Trophoblast cell (in vitro differentiated cells and primary cell): Measurements from ENCODE around the gene UBALD2.
A peak's percentile ranks its signal among the peaks of the same experiment; 100 is the strongest.
"Not testable (repeated sequence)": the region's sequence is repeated elsewhere in the genome, so short reads cannot be mapped to it uniquely, and the experiment has no call there.

Experiments used
- DNase-seq, 2 donors: peaks; one replicate each; pipeline ENCODE4 v3.0.0-alpha.2; 2016
- H2AFZ ChIP-seq: 2 replicates; pipeline ENCODE4 v1.6.1; 2013; ENCODE audit warnings: low read length, moderate library complexity, mild to moderate bottlenecking; ENCODE audit not compliant: insufficient read depth, poor library complexity
- H2AK5ac ChIP-seq: 2 replicates; pipeline ENCODE4 v1.6.1; 2013; ENCODE audit warnings: mild to moderate bottlenecking, low read length
- H2BK120ac ChIP-seq: 2 replicates; pipeline ENCODE4 v1.6.1; 2013; ENCODE audit warnings: low read length, mild to moderate bottlenecking, moderate library complexity; ENCODE audit not compliant: insufficient read depth, poor library complexity
- H2BK12ac ChIP-seq: 2 replicates; pipeline ENCODE4 v1.6.1; 2013; ENCODE audit warnings: mild to moderate bottlenecking, low read length, moderate library complexity
- H2BK5ac ChIP-seq: 2 replicates; pipeline ENCODE4 v1.6.1; 2013; ENCODE audit warnings: low read length, low read depth, moderate library complexity, mild to moderate bottlenecking; ENCODE audit not compliant: poor library complexity
- H3K14ac ChIP-seq: 2 replicates; pipeline ENCODE4 v1.6.1; 2013; ENCODE audit warnings: mild to moderate bottlenecking, low read length
- H3K18ac ChIP-seq: 2 replicates; pipeline ENCODE4 v1.6.1; 2013; ENCODE audit warnings: mild to moderate bottlenecking, low read length
- H3K23ac ChIP-seq: 2 replicates; pipeline ENCODE4 v1.6.1; 2013; ENCODE audit warnings: low read length
- H3K27ac ChIP-seq: 2 replicates; pipeline ENCODE4 v1.5.1; 2013; ENCODE audit warnings: low read depth, mild to moderate bottlenecking, inconsistent platforms, low read length, moderate library complexity
- H3K27me3 ChIP-seq: 2 replicates; pipeline ENCODE4 v1.6.1; 2013; ENCODE audit warnings: inconsistent platforms, mild to moderate bottlenecking, low read length, moderate library complexity; ENCODE audit not compliant: insufficient read depth
- H3K36me3 ChIP-seq, 2 experiments: 1 replicate in 1 of 2; 2 replicates in 1 of 2; pipeline ENCODE4 v1.6.1; 2013; ENCODE audit warnings: low read length in 2 of 2, mild to moderate bottlenecking in 2 of 2, moderate library complexity in 1 of 2; ENCODE audit not compliant: insufficient read depth in 2 of 2, control insufficient read depth in 1 of 2
- H3K4ac ChIP-seq: 2 replicates; pipeline ENCODE4 v1.6.1; 2013; ENCODE audit warnings: low read depth, mild to moderate bottlenecking, low read length, moderate library complexity
- H3K4me1 ChIP-seq, 2 experiments: 1 replicate in 1 of 2; 2 replicates in 1 of 2; pipeline ENCODE4 v1.6.1; 2013; ENCODE audit warnings: low read length in 2 of 2, mild to moderate bottlenecking in 2 of 2, moderate library complexity in 1 of 2; ENCODE audit not compliant: insufficient read depth in 2 of 2, control insufficient read depth in 1 of 2
- H3K4me2 ChIP-seq: 2 replicates; pipeline ENCODE4 v1.6.1; 2013; ENCODE audit warnings: inconsistent platforms, mild to moderate bottlenecking, low read length, moderate library complexity
- H3K4me3 ChIP-seq: 2 replicates; pipeline ENCODE4 v1.5.1; 2013; ENCODE audit warnings: mild to moderate bottlenecking, low read depth, low read length, inconsistent platforms
- H3K79me1 ChIP-seq: one replicate; pipeline ENCODE4 v1.6.1; 2013; ENCODE audit warnings: low read length
- H3K79me2 ChIP-seq: 2 replicates; pipeline ENCODE4 v1.6.1; 2013; ENCODE audit warnings: low read length, mild to moderate bottlenecking; ENCODE audit not compliant: control insufficient read depth, insufficient read depth, poor library complexity
- H3K9ac ChIP-seq: 2 replicates; pipeline ENCODE4 v1.6.1; 2013; ENCODE audit warnings: mild to moderate bottlenecking, low read length
- H3K9me3 ChIP-seq: 2 replicates; pipeline ENCODE4 v1.6.1; 2013; ENCODE audit warnings: low read depth, mild to moderate bottlenecking, control low read depth, inconsistent platforms, low read length; ENCODE audit not compliant: insufficient read depth
- H4K12ac ChIP-seq: 2 replicates; pipeline ENCODE4 v1.6.1; 2013; ENCODE audit warnings: low read depth, mild to moderate bottlenecking, low read length, moderate library complexity
- H4K8ac ChIP-seq: 2 replicates; pipeline ENCODE4 v1.6.1; 2013; ENCODE audit warnings: low read depth, mild to moderate bottlenecking, low read length, moderate library complexity
- H4K91ac ChIP-seq: one replicate; pipeline ENCODE4 v1.6.1; 2013; ENCODE audit warnings: low read depth, mild to moderate bottlenecking, low read length, moderate library complexity
- WGBS: extraction: QIAGEN DNeasy Blood & Tissue Kit; methylation state at CpG from one replicate; pipeline ENCODE4 v1.1.7; 2013; ENCODE audit warnings: missing lambda C conversion rate; ENCODE audit not compliant: insufficient read length, insufficient coverage; ENCODE audit errors: extremely low coverage; 5-methylcytosine and 5-hydroxymethylcytosine counted together

The UBALD2 gene

DNA sequence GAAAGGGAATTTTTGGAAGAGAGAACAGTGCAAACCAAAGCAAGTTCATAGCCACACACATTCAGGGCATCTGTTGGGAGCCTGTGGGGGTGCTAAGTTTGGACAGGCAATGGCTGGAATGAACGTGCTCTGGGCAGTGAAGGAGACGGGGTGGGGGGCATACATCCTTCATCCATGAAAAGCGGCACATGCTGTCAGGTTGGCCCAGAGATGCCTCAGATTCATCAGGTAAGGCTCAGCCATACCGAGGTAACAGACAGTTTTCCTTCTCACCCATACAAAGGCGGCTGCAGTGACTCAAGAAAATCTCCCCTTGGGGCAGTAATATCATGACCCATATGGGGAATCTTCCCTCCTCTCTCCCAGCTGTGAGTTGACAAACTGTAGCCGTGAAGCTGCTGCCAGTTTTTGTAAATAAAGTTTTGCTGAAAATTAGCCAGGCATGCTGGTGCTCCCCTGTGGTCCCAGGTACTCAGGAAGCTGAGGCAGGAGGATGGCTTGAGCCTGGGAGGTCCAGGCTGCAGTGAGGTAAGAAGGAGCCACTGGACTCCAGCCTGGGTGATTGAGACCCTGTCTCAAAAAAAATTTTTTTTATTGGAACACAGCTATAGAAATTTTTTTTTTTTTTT lies 9.2 kb upstream of the UBALD2 start:
- H2AK5ac ChIP-seq, result no peak overlapping the region
- H3K4me2 ChIP-seq, result no peak overlapping the region
- H3K4me1 ChIP-seq, result peaks cover 9 to 16% of the 10 kb centered on the region in 2 experiments
- WGBS, result no CpG with 5 or more reads among the region's 6 CpGs
- no peak overlapping the region for H4K8ac ChIP-seq
- H3K79me1 ChIP-seq, result peaks cover 6% of the 10 kb centered on the region
- no peak for DNase-seq
- no peak overlapping the region for H3K18ac ChIP-seq
- no peak overlapping the region for H3K9ac ChIP-seq
- H3K27ac ChIP-seq, result no peak overlapping the region
- H3K79me2 ChIP-seq, result no peaks in the 10 kb centered on the region
- H3K36me3 ChIP-seq, result no peaks in the 10 kb centered on the region
- H3K14ac ChIP-seq, result no peak overlapping the region
- H3K4ac ChIP-seq, result no peak overlapping the region
- no peak overlapping the region for H3K4me3 ChIP-seq
- H2BK5ac ChIP-seq, result no peak overlapping the region
- no peaks in the 10 kb centered on the region for H3K9me3 ChIP-seq
- no peak overlapping the region for H4K12ac ChIP-seq
- H4K91ac ChIP-seq, result no peak overlapping the region
- H3K27me3 ChIP-seq, result no peaks in the 10 kb centered on the region
- no peak overlapping the region for H2AFZ ChIP-seq
- H3K23ac ChIP-seq, result no peak overlapping the region
- H2BK12ac ChIP-seq, result no peak overlapping the region
- no peak overlapping the region for H2BK120ac ChIP-seq

DNA sequence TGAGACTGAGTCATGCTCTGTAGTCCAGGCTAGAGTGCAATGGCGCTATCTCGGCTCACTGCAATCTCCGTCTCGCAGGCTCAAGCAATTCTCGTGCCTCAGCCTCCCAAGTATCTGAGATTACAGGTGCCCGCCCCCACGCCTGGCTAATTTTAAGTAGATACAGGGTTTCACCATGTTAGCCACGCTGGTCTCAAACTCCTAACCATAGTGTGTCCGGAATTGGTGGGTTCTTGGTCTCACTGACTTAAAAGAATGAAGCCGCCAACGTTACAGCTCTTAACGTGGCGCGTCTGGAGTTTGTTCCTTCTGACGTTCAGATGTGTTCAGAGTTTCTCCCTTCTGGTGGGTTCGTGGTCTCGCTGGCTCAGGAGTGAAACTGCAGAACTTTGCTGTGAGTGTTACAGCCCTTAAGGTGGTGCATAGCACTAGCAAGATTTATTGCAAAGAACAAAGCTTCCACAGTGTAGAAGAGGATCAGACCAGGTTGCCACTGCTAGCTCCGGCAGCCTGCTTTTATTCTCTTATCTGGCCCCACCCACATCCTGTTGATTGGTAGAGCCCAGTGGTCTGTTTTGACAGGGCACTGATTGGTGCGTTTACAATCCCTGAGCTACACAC lies 8.6 kb upstream of the UBALD2 start:
- not testable (repeated sequence) for H2AFZ ChIP-seq, H3K79me2 ChIP-seq, H2AK5ac ChIP-seq, H3K27ac ChIP-seq, H3K9ac ChIP-seq, H3K18ac ChIP-seq, H4K8ac ChIP-seq, H3K27me3 ChIP-seq, H2BK12ac ChIP-seq, H3K36me3 ChIP-seq, H2BK5ac ChIP-seq, H2BK120ac ChIP-seq, H3K4me2 ChIP-seq, H3K4ac ChIP-seq, H3K9me3 ChIP-seq, H3K4me3 ChIP-seq, DNase-seq, H3K14ac ChIP-seq, H4K12ac ChIP-seq, H3K23ac ChIP-seq, H4K91ac ChIP-seq, H3K79me1 ChIP-seq
- no CpG with 5 or more reads among the region's 19 CpGs for WGBS
- H3K4me1 ChIP-seq, result peaks cover 9 to 17% of the 10 kb centered on the region in 2 experiments

DNA sequence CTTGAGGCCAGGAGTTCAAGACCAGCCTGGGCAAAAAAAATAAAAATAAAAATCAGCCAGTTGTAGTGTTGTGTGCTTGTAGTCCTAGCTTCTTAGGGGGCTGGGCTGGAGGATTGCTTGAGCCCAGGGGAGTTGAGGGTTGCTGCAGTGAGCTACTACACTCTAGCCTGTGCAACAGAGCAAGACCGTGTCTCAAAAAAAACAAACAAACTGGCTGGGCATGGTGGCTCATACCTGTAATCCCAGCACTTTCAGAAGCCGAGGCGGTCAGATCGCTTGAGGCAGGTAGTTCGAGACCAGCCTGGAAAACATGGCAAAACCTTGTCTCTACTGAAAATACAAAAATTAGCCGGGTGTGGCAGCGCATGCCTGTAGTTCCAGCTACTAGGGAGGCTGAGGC lies 4.9 kb upstream of the UBALD2 start:
- peaks cover 18 to 24% of the 10 kb centered on the region in 2 experiments for H3K4me1 ChIP-seq
- no peak overlapping the region for H3K4me2 ChIP-seq
- H2BK5ac ChIP-seq, result no peak overlapping the region
- H2BK120ac ChIP-seq, result peak overlapping the region; percentile 6
- no CpG with 5 or more reads among the region's 7 CpGs for WGBS
- no peak overlapping the region for H3K14ac ChIP-seq
- peaks cover 13% of the 10 kb centered on the region for H3K79me1 ChIP-seq
- no peak overlapping the region for H3K4ac ChIP-seq
- H2AFZ ChIP-seq, result no peak overlapping the region
- no peak overlapping the region for H2AK5ac ChIP-seq
- no peaks in the 10 kb centered on the region for H3K36me3 ChIP-seq
- no peaks in the 10 kb centered on the region for H3K79me2 ChIP-seq
- peak overlapping the region; percentile 34 for H2BK12ac ChIP-seq
- no peak overlapping the region for H4K8ac ChIP-seq
- no peak overlapping the region for H4K12ac ChIP-seq
- H3K23ac ChIP-seq, result no peak overlapping the region
- no peak for DNase-seq
- no peaks in the 10 kb centered on the region for H3K27me3 ChIP-seq
- H3K18ac ChIP-seq, result no peak overlapping the region
- no peak overlapping the region for H3K4me3 ChIP-seq
- peak overlapping the region; percentile 28 for H4K91ac ChIP-seq
- H3K27ac ChIP-seq, result no peak overlapping the region
- H3K9ac ChIP-seq, result no peak overlapping the region
- no peaks in the 10 kb centered on the region for H3K9me3 ChIP-seq

DNA sequence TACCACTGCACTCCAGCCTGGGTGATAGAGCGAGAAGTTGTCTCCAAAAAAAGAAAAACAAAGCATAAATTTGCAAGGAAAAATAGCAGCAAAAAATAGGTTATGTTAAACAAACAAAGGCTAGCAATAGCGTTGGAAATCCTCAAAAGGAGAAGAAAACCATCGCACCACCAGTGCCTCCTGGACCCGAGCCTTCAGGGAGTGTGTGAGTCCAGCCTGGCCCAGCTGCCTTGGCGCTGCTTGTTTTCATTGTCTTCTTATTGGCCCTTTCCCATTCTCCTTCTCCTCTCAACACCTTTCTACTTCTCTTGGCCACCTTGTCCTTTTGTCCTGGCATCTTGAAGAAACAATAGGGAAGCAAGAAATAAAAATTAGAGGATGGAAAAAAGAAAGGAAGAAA lies 4.5 kb upstream of the UBALD2 start:
- Histone ChIP-seq H3K36me3 (no peaks in the 10 kb centered on the region), H3K9me3 (no peaks in the 10 kb centered on the region), H2AFZ (no peak overlapping the region), H3K18ac (no peak overlapping the region), H4K12ac (no peak overlapping the region), H2BK5ac (no peak overlapping the region), H2BK12ac (no peak overlapping the region), H3K27ac (no peak overlapping the region), H3K9ac (no peak overlapping the region), H3K14ac (no peak overlapping the region), H3K23ac (no peak overlapping the region), H2BK120ac (no peak overlapping the region), H3K79me2 (peaks cover 2% of the 10 kb centered on the region), H4K8ac (no peak overlapping the region), H4K91ac (no peak overlapping the region), H3K27me3 (no peaks in the 10 kb centered on the region), H3K4ac (no peak overlapping the region), H3K4me3 (no peak overlapping the region), H3K4me2 (no peak overlapping the region), H3K79me1 (peaks cover 14% of the 10 kb centered on the region), H2AK5ac (no peak overlapping the region), H3K4me1 (peaks cover 18 to 24% of the 10 kb centered on the region in 2 experiments)
- no CpG with 5 or more reads among the region's 5 CpGs for WGBS
- DNase-seq, result no peak
